Keratinocyte (primary cell): Measurements from ENCODE around the gene MICOS13. TPM values are rescaled to one million over a fixed set of nuclear protein-coding genes. Genes with fewer than 3 reads are reported as not detected.

Experiments used
- DNase-seq: peaks from one replicate; pipeline ENCODE4 v3.0.0-alpha.2; 2011; ENCODE audit warnings: low read depth, missing footprints, low spot score
- FAIRE-seq: peaks from 2 replicates; lab custom pipeline; 2011; peaks lifted over from hg19 to GRCh38; lab: Jason Lieb, UNC
- H2AFZ ChIP-seq: 2 replicates; pipeline ENCODE4 v1.6.0; 2012; ENCODE audit warnings: low read length, control low read depth, inconsistent platforms; ENCODE audit not compliant: control insufficient read depth
- H3K27ac ChIP-seq: 2 replicates; pipeline ENCODE4 v1.5.1; 2011; ENCODE audit warnings: low read length; ENCODE audit not compliant: control insufficient read depth, insufficient read depth
- H3K27me3 ChIP-seq: 3 replicates; pipeline ENCODE4 v1.6.0; 2011; ENCODE audit warnings: low read length; ENCODE audit not compliant: control insufficient read depth, insufficient read depth; ENCODE audit errors: extremely low read depth
- H3K36me3 ChIP-seq, 2 experiments: 2 replicates in 1 of 2; 3 replicates in 1 of 2; pipeline ENCODE4 v1.5.1; 2011; ENCODE audit warnings: low read length in 2 of 2, mild to moderate bottlenecking in 1 of 2; ENCODE audit not compliant: control insufficient read depth in 2 of 2, insufficient read depth in 2 of 2; ENCODE audit errors: extremely low read depth in 1 of 2
- H3K4me1 ChIP-seq: 3 replicates; pipeline ENCODE4 v1.5.1; 2011; ENCODE audit warnings: low read length; ENCODE audit not compliant: control insufficient read depth, insufficient read depth; ENCODE audit errors: extremely low read depth
- H3K4me2 ChIP-seq: 3 replicates; pipeline ENCODE4 v1.6.0; 2011; ENCODE audit warnings: low read depth, low read length; ENCODE audit not compliant: control insufficient read depth, insufficient read depth; ENCODE audit errors: extremely low read depth
- H3K4me3 ChIP-seq, 3 experiments: fragments of 200-600 bp in 1 of 3; sonication (generic) in 1 of 3; 2 replicates in 2 of 3; 3 replicates in 1 of 3; pipeline ENCODE4 v1.5.1; 2011 to 2016; ENCODE audit warnings: low read length in 3 of 3, mild to moderate bottlenecking in 3 of 3, control low read depth in 2 of 3, inconsistent platforms in 1 of 3, low read depth in 1 of 3, mixed read lengths in 1 of 3, mixed run types in 1 of 3, moderate library complexity in 1 of 3; ENCODE audit not compliant: control insufficient read depth in 2 of 3, insufficient read depth in 2 of 3; ENCODE audit errors: extremely low read depth in 1 of 3
- H3K79me2 ChIP-seq: 2 replicates; pipeline ENCODE4 v1.6.0; 2012; ENCODE audit warnings: low read length; ENCODE audit not compliant: control insufficient read depth, insufficient read depth
- H3K9ac ChIP-seq: 3 replicates; pipeline ENCODE4 v1.6.0; 2011; ENCODE audit warnings: low read length; ENCODE audit not compliant: control insufficient read depth, insufficient read depth; ENCODE audit errors: extremely low read depth
- H3K9me1 ChIP-seq: 3 replicates; pipeline ENCODE4 v1.6.0; 2011; ENCODE audit warnings: low read length; ENCODE audit not compliant: control insufficient read depth, insufficient read depth; ENCODE audit errors: extremely low read depth
- H3K9me3 ChIP-seq: 2 replicates; pipeline ENCODE4 v1.5.1; 2012; ENCODE audit warnings: low read depth, low read length; ENCODE audit not compliant: control insufficient read depth
- H4K20me1 ChIP-seq: 3 replicates; pipeline ENCODE4 v1.6.0; 2011; ENCODE audit warnings: low read length; ENCODE audit not compliant: control insufficient read depth, insufficient read depth; ENCODE audit errors: extremely low read depth
- EZH2 ChIP-seq: IDR thresholded peaks from one replicate; pipeline ENCODE4 v1.6.1; 2012; ENCODE audit warnings: inconsistent platforms, mild to moderate bottlenecking, low read length, moderate library complexity
- dilution Hi-C: fragments of 300-500 bp; cut with MboI; formaldehyde crosslinking; loops from one replicate; pipeline ENCODE4 v1.7.0; 2020; ENCODE audit warnings: low sequenced_read_pairs; ENCODE audit not compliant: extremely low pct_ligation_motif_present
- polyA plus RNA-seq, 5 experiments: library from polyadenylated mRNA; depleted of rRNA in 3 of 5; stranded (reverse) in 3 of 5; stranded (forward) in 1 of 5; unstranded in 1 of 5; fragments of >200 nt; gene quantifications; 1 replicate in 1 of 5; 2 replicates in 3 of 5; 3 replicates in 1 of 5; pipeline versions ENCODE4 v1.2.1 to v1.2.3, GENCODE V29; 2011 to 2012; ENCODE audit warnings: missing spikeins in 2 of 5, low read depth in 1 of 5, low replicate concordance in 1 of 5
- TF ChIP-seq, protein P1 (sequence below), 3 experiments: IDR thresholded peaks in 1 of 3; conservative IDR thresholded peaks in 1 of 3; optimal IDR thresholded peaks in 1 of 3; 2 replicates in 2 of 3; 3 replicates in 1 of 3; pipeline versions ENCODE3 to v1.5.1; 2011; ENCODE audit warnings: low read length in 3 of 3, mild to moderate bottlenecking in 3 of 3, moderate library complexity in 2 of 3, control low read depth in 1 of 3, inconsistent platforms in 1 of 3; ENCODE audit not compliant: insufficient read depth in 2 of 3; ENCODE audit errors: extremely low read depth in 1 of 3

MICOS13 gene
- polyA plus RNA-seq, 1 donor (not counting 4 experiments of a cell fraction or from before 2014, with no cell fraction given), result 35.2 TPM

DNA sequence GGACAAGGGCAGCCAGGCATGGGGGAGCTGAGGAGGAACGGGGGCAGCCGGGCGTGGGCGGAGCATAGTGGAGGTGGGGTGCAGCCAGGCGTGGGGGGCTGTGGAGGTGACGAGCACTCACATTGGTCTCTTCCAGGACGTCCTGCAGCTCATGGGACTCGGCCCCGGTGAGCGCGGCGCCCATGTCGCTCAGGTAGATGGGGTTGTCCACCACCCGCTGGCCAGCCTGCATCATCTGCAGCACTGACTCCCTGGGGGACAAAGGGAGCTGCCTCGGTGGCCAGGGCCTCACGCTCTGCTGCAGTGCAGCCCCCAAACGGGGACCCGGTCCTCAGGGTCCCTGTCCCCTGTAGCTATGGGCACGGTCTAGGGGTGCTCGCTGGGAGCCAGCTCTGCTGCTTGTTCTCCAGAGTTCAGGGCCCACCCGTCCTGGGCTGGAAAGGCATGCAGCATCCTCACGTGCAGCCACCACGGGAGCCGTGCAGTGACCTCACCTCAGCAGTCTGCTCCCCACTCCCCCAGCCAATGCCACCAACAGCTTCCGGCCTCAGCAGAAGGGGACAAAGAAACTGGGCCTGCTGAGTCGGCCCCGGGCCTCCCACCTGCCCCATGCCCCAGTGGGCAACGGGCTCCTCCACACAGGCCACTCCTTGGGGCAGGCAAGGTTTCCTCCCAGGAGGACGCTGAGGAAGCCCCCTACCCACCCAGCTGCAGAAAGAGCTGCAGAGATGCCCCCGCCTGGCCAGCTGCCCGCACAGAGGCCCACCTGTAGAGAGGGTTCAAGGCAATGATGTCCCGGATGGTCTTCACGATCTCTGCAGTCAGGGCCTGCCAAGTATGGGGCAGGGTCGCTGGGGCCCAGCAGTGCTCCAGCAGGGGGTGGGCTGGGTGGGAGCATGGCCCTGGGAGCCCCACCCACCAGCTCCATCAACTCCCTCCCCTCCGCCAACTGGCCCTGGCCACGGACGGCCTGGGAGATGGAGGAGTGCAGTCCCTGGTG, 27.6 kb upstream of the MICOS13 start:
- Histone ChIP-seq H3K9me3 (no peaks in the 10 kb centered on the region), H3K9ac (no peak overlapping the region), H3K27me3 (no peaks in the 10 kb centered on the region), H3K4me1 (no peaks in the 10 kb centered on the region), H3K79me2 (no peaks in the 10 kb centered on the region), H3K27ac (no peak overlapping the region), H3K36me3 (peaks cover 43 to 55% of the 10 kb centered on the region in 2 experiments), H4K20me1 (no peaks in the 10 kb centered on the region), H3K4me2 (no peak overlapping the region), H2AFZ (no peak overlapping the region), H3K4me3 (no peak overlapping the region), H3K9me1 (no peaks in the 10 kb centered on the region)
- no peak for TF ChIP-seq EZH2
- TF ChIP-seq, protein P1, sequence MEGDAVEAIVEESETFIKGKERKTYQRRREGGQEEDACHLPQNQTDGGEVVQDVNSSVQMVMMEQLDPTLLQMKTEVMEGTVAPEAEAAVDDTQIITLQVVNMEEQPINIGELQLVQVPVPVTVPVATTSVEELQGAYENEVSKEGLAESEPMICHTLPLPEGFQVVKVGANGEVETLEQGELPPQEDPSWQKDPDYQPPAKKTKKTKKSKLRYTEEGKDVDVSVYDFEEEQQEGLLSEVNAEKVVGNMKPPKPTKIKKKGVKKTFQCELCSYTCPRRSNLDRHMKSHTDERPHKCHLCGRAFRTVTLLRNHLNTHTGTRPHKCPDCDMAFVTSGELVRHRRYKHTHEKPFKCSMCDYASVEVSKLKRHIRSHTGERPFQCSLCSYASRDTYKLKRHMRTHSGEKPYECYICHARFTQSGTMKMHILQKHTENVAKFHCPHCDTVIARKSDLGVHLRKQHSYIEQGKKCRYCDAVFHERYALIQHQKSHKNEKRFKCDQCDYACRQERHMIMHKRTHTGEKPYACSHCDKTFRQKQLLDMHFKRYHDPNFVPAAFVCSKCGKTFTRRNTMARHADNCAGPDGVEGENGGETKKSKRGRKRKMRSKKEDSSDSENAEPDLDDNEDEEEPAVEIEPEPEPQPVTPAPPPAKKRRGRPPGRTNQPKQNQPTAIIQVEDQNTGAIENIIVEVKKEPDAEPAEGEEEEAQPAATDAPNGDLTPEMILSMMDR (optimal IDR thresholded peaks at IDR 0.05 in 1 of 3, IDR thresholded peaks at IDR 0.05 in 1 of 3, conservative IDR thresholded peaks at IDR 0.05 in 1 of 3; ENCODE audit: extremely low read depth in 1 of 3, insufficient read depth in 2 of 3, low read length in 3 of 3), result no peak
- FAIRE-seq (no peak), DNase-seq (no peak)
- dilution Hi-C loops, result no loop called here

DNA sequence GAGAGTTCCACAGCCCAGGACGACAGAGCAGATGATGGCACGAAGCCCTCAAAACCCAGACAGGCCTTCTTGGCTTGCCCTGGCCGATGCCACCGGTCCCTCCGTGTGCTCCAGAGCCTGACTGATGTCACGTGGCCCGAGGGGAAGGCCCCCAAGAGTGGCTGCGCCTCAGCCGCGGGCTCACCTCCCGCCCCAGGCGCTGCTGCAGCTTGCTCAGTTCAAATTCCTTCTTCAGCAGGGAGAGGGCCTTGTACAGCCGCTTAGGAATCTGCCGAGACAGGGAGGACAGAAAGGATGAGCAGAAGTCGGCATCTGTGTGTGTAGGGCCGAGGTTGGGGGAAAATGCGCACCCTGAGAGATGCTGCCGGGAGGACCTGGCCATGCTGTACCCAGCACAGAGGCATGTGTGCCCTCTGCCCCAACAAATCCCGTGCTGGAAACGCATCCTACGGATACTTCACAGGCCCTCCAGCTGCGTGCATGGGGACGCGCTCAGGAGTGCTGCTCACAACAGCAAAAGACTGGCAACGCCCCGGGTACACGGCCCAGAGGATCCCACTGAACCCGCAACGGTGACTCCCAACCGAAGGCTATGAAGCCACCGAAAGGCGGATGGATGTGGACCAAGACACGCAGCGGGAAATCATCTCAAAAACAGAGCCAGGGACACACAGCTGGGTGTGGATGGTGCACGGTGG, 26.7 kb upstream of the MICOS13 start:
- no peak overlapping the region for H3K9ac ChIP-seq
- no peaks in the 10 kb centered on the region for H4K20me1 ChIP-seq
- no peak overlapping the region for H2AFZ ChIP-seq
- TF ChIP-seq, protein P1 (optimal IDR thresholded peaks at IDR 0.05 in 1 of 3, IDR thresholded peaks at IDR 0.05 in 1 of 3, conservative IDR thresholded peaks at IDR 0.05 in 1 of 3; ENCODE audit: extremely low read depth in 1 of 3, insufficient read depth in 2 of 3, low read length in 3 of 3), result no peak
- no peak for TF ChIP-seq EZH2
- no peak for DNase-seq
- no peaks in the 10 kb centered on the region for H3K4me1 ChIP-seq
- H3K27ac ChIP-seq, result no peak overlapping the region
- H3K4me3 ChIP-seq, result no peak overlapping the region
- dilution Hi-C loops, result no loop called here
- H3K27me3 ChIP-seq, result no peaks in the 10 kb centered on the region
- no peaks in the 10 kb centered on the region for H3K9me3 ChIP-seq
- FAIRE-seq, result no peak
- H3K9me1 ChIP-seq, result no peaks in the 10 kb centered on the region
- no peaks in the 10 kb centered on the region for H3K79me2 ChIP-seq
- H3K36me3 ChIP-seq, result peaks cover 39 to 49% of the 10 kb centered on the region in 2 experiments
- H3K4me2 ChIP-seq, result no peak overlapping the region
